ENCODE measurements around the gene CPS1.

CPS1 gene

DNA sequence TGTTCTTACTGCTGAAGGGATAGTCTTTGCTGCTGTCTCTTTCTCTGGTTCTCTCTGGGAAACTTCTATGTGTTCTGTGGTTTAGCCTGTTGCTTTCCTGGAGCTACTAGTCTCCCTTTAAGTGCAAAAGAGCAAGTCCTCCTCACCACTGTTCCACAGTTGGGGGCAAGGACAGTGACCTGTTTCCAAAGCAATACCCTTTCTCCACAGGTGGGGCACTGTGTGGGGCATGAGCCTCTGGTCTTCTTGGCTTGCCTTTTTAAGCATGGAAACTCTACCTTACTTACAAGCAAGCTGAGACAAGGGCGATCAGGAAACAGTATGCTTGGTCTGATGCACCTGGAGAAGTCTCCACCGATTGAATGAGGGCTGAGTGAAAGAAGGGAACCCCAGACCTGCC is 156.7 kb downstream of the CPS1 start:
- no peak for DNase-seq

DNA sequence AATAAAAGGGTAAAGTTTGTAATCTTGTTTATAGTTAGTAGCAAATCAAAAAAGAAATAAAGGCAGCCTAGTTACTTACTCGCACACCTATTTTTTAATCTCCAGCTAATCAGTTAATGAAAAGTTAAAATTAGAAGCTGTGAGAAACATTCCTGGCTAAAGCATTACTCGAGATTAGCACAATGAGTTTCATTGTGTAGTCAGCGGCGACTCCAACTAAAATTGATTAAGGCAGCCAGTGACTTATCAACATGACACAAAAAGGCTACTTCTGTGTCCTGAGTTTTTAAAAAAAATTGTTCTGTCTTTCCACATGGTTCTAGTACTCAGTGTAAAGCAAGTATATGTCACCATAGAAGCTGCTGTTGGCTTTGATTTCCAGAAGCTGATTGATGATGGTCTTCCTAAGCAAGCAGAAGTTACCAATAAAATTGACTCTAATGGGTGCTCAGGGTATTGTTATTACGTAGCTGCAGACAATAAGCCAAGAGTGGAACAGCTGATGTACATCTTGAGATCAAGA is 159.2 kb downstream of the CPS1 start:
- DNase-seq, result no peak

DNA sequence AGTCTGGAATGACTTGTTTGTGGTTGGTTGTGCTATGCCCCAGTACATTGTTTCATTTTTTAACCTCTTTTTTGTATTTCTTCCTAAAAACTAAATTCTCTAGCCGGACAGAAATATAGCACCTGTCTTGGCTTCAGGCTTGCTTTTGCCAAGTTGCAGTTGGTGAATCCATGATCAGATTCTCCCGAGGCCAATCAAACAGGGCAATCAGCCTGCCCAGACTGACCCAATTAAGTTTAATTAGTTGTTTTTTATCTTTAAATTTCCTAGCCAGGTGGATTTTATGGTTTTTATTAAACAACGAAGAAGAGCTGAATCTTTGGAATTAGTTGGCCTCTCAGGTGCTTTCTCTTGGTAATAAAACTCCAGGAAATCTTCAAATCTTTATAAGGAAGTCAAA is 162.1 kb downstream of the CPS1 start:
- DNase-seq, result no peak

DNA sequence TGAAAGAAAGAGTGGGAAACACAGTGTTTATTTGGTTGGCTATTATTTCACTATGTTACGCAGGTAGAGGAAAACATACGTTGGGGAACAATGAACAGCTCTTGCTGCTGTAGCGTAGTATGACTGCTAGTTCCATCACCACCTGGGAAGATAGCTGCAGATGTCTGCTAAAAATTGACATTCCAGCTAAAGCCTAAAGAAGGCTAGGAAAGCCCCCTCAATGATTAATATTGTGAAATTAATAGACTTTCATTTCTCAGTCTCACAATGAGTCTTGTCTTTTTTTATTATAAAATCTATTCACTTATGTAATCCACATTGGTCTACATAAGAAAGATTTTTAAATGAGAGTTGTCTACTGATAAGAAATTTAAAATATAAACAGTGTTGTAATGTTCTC is 165.7 kb downstream of the CPS1 start:
- DNase-seq, result no peak

DNA sequence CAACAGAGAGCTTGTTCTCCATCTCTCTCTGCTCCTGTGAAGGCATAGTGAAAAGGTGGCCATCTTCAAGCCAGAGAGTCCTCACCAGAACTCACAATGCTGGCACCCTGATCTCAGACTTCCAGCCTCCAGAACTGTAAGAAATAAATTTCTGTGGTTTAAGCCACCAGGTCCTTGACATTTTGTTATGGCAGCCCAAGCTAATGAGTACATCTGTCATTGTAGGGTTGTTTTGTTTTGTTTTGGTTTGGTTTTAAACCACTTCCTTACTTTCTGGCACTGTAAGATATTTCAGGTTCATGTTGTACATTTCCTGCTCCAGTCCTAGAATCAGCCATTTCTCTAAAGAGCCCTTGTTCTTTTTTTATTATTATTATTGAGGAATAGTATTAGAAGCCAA is 171.2 kb downstream of the CPS1 start:
- no peak for DNase-seq
